ENCODE measurements around the gene ACAP3. TPM values are rescaled to one million over a fixed set of nuclear protein-coding genes. Genes with fewer than 3 reads are reported as not detected.

The ACAP3 gene
- polyA plus RNA-seq, 4 donors, result 28.6 to 71.1 (median 50.6) TPM

DNA sequence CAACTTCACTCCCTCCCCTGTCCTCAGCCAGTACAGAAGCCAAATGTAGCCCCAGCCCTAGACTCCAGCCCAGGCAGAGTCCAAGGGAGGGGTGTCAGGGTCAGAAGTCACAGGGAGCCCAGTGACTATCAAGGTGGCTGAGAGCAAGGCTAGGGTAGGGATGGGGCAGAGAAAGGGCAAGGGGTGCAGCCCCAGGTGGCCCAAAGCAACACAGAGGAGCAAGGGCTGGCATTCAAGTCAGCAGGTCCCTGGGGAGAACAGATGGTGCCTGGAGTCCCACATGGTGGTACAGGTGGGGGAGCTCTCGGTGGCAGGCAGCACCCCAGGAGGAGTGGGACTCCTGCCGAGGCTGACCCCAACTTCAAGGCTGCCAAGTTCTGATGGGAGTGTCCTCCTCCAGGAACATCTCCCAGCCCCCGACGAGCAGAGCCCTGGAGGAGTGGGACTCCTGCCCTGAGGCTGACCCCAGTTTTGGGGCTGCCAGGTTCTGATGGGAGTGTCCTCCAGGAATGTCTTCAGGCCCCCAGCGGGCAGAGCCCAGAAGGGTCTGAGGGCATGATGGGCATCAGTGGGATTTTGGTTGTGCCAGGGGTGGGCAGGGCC, 45.2 kb upstream of the ACAP3 start:
- Histone ChIP-seq H3K27ac (ENCODE audit: low read depth in 1 of 3, low read length in 2 of 3) (peak overlapping the region in 1 of 3 donors; percentile 11), H3K27me3 (ENCODE audit: control insufficient read depth in 3 of 3, insufficient read depth in 3 of 3, low read length in 3 of 3) (peaks cover 0 to 10% (median 5%) of the 10 kb centered on the region in 3 donors), H3K4me1 (ENCODE audit: control insufficient read depth in 3 of 3, insufficient read depth in 2 of 3, low read depth in 1 of 3, low read length in 2 of 3) (peaks cover 0 to 37% (median 0%) of the 10 kb centered on the region in 3 donors), H3K9me3 (ENCODE audit: control insufficient read depth in 2 of 2, insufficient read depth in 1 of 2, low read depth in 1 of 2, low read length in 1 of 2) (no peaks in the 10 kb centered on the region), H3K4me3 (ENCODE audit: low read depth in 1 of 3, low read length in 3 of 3) (no peak overlapping the region), H3K36me3 (ENCODE audit: control insufficient read depth in 3 of 3, insufficient read depth in 2 of 3, low read depth in 1 of 3, low read length in 3 of 3) (peaks cover 0 to 41% (median 0%) of the 10 kb centered on the region in 3 donors)
- 19 to 24% (median 22%) methylated on average over 3 to 5 of the region's 5 CpGs for WGBS, 3 donors
- no peak for FAIRE-seq
- DNase-seq, result no peak

GRCh38 chr1:1351511-1352427, 44.0 kb upstream of the ACAP3 start:
- Histone ChIP-seq H3K4me1 (ENCODE audit: control insufficient read depth in 3 of 3, insufficient read depth in 2 of 3, low read depth in 1 of 3, low read length in 2 of 3) (peaks cover 0 to 40% (median 0%) of the 10 kb centered on the region in 3 donors), H3K9me3 (ENCODE audit: control insufficient read depth in 2 of 2, insufficient read depth in 1 of 2, low read depth in 1 of 2, low read length in 1 of 2) (no peaks in the 10 kb centered on the region), H3K36me3 (ENCODE audit: control insufficient read depth in 3 of 3, insufficient read depth in 2 of 3, low read depth in 1 of 3, low read length in 3 of 3) (peaks cover 0 to 41% (median 0%) of the 10 kb centered on the region in 3 donors), H3K27ac (ENCODE audit: low read depth in 1 of 3, low read length in 2 of 3) (peak overlapping the region in 2 of 3 donors; percentile 30 to 40), H3K4me3 (ENCODE audit: low read depth in 1 of 3, low read length in 3 of 3) (no peak overlapping the region), H3K27me3 (ENCODE audit: control insufficient read depth in 3 of 3, insufficient read depth in 3 of 3, low read length in 3 of 3) (peaks cover 0 to 10% (median 5%) of the 10 kb centered on the region in 3 donors)
- DNase-seq (no peak), FAIRE-seq (no peak)
- 62 to 74% (median 68%) methylated on average over 27 to 29 of the region's 29 CpGs for WGBS, 3 donors

- DNase-seq (peak; percentile 51 to 85), FAIRE-seq (no peak)
- 0 to 1% (median 1%) methylated on average over 39 to 122 of the region's 122 CpGs for WGBS, 3 donors
- peak within 1 kb of the TSS; percentile 69 to 84 (median 74) for H3K4me3 ChIP-seq (ENCODE audit: low read depth in 1 of 3, low read length in 3 of 3)
- peaks cover 0 to 3% (median 2%) of the 10 kb centered on the region in 3 donors for H3K27me3 ChIP-seq (ENCODE audit: control insufficient read depth in 3 of 3, insufficient read depth in 3 of 3, low read length in 3 of 3)
- H3K9me3 ChIP-seq (ENCODE audit: control insufficient read depth in 2 of 2, insufficient read depth in 1 of 2, low read depth in 1 of 2, low read length in 1 of 2), result no peaks in the 10 kb centered on the region
- H3K36me3 ChIP-seq (ENCODE audit: control insufficient read depth in 3 of 3, insufficient read depth in 2 of 3, low read depth in 1 of 3, low read length in 3 of 3), result peaks cover 0 to 58% (median 0%) of the 10 kb centered on the region in 3 donors
- peaks cover 2 to 59% (median 6%) of the 10 kb centered on the region in 3 donors for H3K4me1 ChIP-seq (ENCODE audit: control insufficient read depth in 3 of 3, insufficient read depth in 2 of 3, low read depth in 1 of 3, low read length in 2 of 3)
- peak within 1 kb of the TSS; percentile 82 to 86 (median 85) for H3K27ac ChIP-seq (ENCODE audit: low read depth in 1 of 3, low read length in 2 of 3)
These were observed 41.7 kb upstream of the ACAP3 start, which contains the start of gene DVL1 for GRCh38 chr1:1349256-1350012. DVL1 (minus strand) TSS chr1:1349418; CDS start chr1:1349065, 353 bp downstream.

DNA sequence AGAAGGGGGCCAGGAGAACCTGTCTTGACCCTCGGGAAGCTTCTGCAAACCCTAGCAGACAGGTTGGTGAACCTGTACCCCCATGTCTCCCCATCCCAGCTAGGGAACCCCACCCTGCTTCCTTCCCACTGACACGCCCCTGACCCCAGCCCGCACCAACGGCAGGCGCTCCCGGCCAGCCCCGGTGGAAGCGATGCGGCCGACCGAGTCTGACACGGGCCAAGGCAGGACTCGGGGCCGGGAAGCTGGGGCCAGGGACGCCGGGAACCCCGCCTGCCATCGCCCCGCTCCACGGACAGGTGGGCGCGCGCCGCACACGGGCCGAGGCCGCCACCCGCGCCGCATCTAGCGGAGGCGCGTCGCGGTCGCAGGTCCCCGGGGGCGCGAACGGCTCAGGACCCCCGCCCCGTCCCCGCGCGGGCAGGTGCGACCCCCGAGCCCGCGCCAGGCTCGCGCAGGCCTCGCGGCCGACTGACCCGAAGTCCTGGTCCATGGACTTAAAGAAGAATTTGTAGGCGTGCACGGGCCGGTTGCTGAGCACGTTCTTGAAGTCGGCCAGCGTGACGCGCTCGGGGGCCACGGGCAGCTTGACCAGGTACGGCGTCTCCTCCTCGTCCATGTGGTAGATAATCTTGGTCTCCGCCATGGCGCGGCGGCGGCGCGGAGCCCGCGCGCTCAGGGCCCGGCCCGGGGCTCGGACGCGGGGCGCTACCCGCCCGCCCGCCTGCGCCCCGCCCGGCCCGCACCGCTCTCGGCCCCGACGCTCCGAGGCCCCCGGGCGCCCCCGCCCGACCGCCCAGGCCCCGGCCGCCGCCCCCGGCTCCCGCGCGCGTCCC, 40.9 kb upstream of the ACAP3 start:
- Histone ChIP-seq H3K27ac (ENCODE audit: low read depth in 1 of 3, low read length in 2 of 3) (peak overlapping the region; percentile 82 to 86 (median 84)), H3K4me3 (ENCODE audit: low read depth in 1 of 3, low read length in 3 of 3) (peak overlapping the region; percentile 69 to 84 (median 74)), H3K27me3 (ENCODE audit: control insufficient read depth in 3 of 3, insufficient read depth in 3 of 3, low read length in 3 of 3) (no peaks in the 10 kb centered on the region), H3K9me3 (ENCODE audit: control insufficient read depth in 2 of 2, insufficient read depth in 1 of 2, low read depth in 1 of 2, low read length in 1 of 2) (no peaks in the 10 kb centered on the region), H3K36me3 (ENCODE audit: control insufficient read depth in 3 of 3, insufficient read depth in 2 of 3, low read depth in 1 of 3, low read length in 3 of 3) (peaks cover 0 to 56% (median 0%) of the 10 kb centered on the region in 3 donors), H3K4me1 (ENCODE audit: control insufficient read depth in 3 of 3, insufficient read depth in 2 of 3, low read depth in 1 of 3, low read length in 2 of 3) (peaks cover 2 to 57% (median 10%) of the 10 kb centered on the region in 3 donors)
- FAIRE-seq (no peak), DNase-seq (peak in 1 of 2 donors; percentile 76)
- WGBS, 3 donors, result 0 to 1% (median 1%) methylated on average over 47 to 109 of the region's 109 CpGs

DNA sequence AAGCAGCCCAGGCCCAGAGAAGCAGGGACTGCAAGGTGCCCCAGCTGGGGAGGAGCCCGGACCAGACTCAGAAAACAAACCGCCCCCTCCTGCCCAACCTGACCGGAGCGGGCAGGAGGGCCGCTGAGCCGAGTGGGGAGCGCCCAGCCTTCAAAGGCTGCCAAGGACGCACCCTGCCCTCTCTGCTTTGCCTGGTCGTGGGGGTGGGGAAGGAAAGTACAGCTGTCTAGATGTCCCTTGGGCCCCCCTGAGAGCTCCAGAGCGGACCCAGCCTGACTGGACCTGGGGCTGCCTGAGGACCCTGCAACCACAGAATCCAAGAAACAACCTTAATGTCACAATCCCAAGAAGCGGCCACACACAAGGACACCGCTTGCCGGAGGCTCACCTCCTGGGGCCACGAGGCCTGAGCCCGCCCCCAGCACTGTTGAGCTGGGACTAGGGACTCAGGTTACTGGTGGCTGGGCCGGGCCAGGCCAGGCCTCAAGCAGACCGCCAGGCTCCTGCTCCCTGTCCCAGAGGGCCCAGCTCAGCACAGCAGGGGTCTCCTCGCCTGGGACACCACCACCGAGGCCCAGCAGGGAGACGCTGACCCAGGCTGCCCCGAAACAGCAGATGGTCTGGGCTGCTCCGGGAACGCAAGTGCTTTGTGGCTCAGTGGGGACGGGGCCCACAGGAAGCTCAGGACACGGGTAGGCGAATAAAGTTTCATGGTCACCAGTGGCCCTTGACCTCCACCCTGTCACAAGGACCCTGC, 40.1 kb upstream of the ACAP3 start:
- peaks cover 2 to 49% (median 10%) of the 10 kb centered on the region in 3 donors for H3K4me1 ChIP-seq (ENCODE audit: control insufficient read depth in 3 of 3, insufficient read depth in 2 of 3, low read depth in 1 of 3, low read length in 2 of 3)
- 23 to 37% (median 30%) methylated on average over 25 to 26 of the region's 26 CpGs for WGBS, 3 donors
- no peak for FAIRE-seq
- DNase-seq, result peak; percentile 74 to 81
- peak overlapping the region; percentile 82 to 86 (median 84) for H3K27ac ChIP-seq (ENCODE audit: low read depth in 1 of 3, low read length in 2 of 3)
- peaks cover 0 to 53% (median 0%) of the 10 kb centered on the region in 3 donors for H3K36me3 ChIP-seq (ENCODE audit: control insufficient read depth in 3 of 3, insufficient read depth in 2 of 3, low read depth in 1 of 3, low read length in 3 of 3)
- peak overlapping the region; percentile 69 to 84 (median 74) for H3K4me3 ChIP-seq (ENCODE audit: low read depth in 1 of 3, low read length in 3 of 3)
- H3K9me3 ChIP-seq (ENCODE audit: control insufficient read depth in 2 of 2, insufficient read depth in 1 of 2, low read depth in 1 of 2, low read length in 1 of 2), result no peaks in the 10 kb centered on the region
- H3K27me3 ChIP-seq (ENCODE audit: control insufficient read depth in 3 of 3, insufficient read depth in 3 of 3, low read length in 3 of 3), result no peaks in the 10 kb centered on the region

DNA sequence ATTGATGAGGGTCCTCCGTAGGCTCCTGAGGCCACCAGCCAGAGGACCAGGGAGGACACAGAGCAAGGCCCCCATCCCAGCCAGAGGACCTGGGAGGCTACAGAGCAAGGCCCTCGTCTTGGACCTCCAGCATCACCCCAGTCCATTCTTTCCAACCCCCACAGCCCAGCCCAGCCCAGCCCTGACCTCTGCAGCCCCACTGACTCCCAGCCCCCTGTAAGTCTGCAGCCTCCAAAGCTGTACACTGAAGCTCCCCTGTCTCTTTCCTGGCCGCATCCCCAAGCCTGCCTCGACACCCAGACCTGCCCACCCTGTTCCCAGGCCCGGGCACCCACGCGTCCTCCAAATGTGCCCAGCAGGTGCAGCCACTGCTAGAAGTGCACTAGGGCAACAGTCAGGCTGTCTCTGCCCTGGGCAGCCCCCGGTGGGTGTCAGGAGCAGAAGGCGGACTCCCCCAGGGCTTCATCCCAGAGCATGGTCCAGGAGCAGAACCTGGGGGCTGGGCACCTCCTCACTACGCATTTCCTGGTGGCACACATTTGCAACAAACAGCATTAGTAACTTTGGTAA, 39.4 kb upstream of the ACAP3 start:
- no peak for DNase-seq
- Histone ChIP-seq H3K4me1 (ENCODE audit: control insufficient read depth in 3 of 3, insufficient read depth in 2 of 3, low read depth in 1 of 3, low read length in 2 of 3) (peaks cover 2 to 42% (median 10%) of the 10 kb centered on the region in 3 donors), H3K9me3 (ENCODE audit: control insufficient read depth in 2 of 2, insufficient read depth in 1 of 2, low read depth in 1 of 2, low read length in 1 of 2) (no peaks in the 10 kb centered on the region), H3K4me3 (ENCODE audit: low read depth in 1 of 3, low read length in 3 of 3) (peak overlapping the region in 2 of 3 donors; percentile 69 to 84), H3K36me3 (ENCODE audit: control insufficient read depth in 3 of 3, insufficient read depth in 2 of 3, low read depth in 1 of 3, low read length in 3 of 3) (peaks cover 0 to 48% (median 0%) of the 10 kb centered on the region in 3 donors), H3K27ac (ENCODE audit: low read depth in 1 of 3, low read length in 2 of 3) (peak overlapping the region; percentile 82 to 86 (median 84)), H3K27me3 (ENCODE audit: control insufficient read depth in 3 of 3, insufficient read depth in 3 of 3, low read length in 3 of 3) (no peaks in the 10 kb centered on the region)
- 43 to 71% (median 47%) methylated on average over 10 of the region's 10 CpGs for WGBS, 3 donors
- no peak for FAIRE-seq

GRCh38 chr1:1346501-1346890, 38.8 kb upstream of the ACAP3 start:
- Histone ChIP-seq H3K4me3 (ENCODE audit: low read depth in 1 of 3, low read length in 3 of 3) (no peak overlapping the region), H3K4me1 (ENCODE audit: control insufficient read depth in 3 of 3, insufficient read depth in 2 of 3, low read depth in 1 of 3, low read length in 2 of 3) (peaks cover 2 to 40% (median 10%) of the 10 kb centered on the region in 3 donors), H3K27ac (ENCODE audit: low read depth in 1 of 3, low read length in 2 of 3) (no peak overlapping the region), H3K27me3 (ENCODE audit: control insufficient read depth in 3 of 3, insufficient read depth in 3 of 3, low read length in 3 of 3) (no peaks in the 10 kb centered on the region), H3K9me3 (ENCODE audit: control insufficient read depth in 2 of 2, insufficient read depth in 1 of 2, low read depth in 1 of 2, low read length in 1 of 2) (no peaks in the 10 kb centered on the region), H3K36me3 (ENCODE audit: control insufficient read depth in 3 of 3, insufficient read depth in 2 of 3, low read depth in 1 of 3, low read length in 3 of 3) (peaks cover 0 to 48% (median 2%) of the 10 kb centered on the region in 3 donors)
- DNase-seq (no peak), FAIRE-seq (no peak)
- 77 to 91% (median 91%) methylated on average over 10 of the region's 10 CpGs for WGBS, 3 donors
